GM23338 (cell line): ENCODE results near the gene RAB1B. TPM values are rescaled to one million over a fixed set of nuclear protein-coding genes. Genes with fewer than 3 reads are reported as not detected.

ENCODE experiments used
- ATAC-seq: fragments of 200-7000 bp; cut with Tn5 transposase; 3 replicates; pipeline ENCODE4 v1.9.1; 2020
- DNase-seq: peaks from one replicate; pipeline ENCODE4 v3.0.0-alpha.2; 2015; ENCODE audit warnings: low spot score
- H2AFZ ChIP-seq: fragments of 200-600 bp; sonication (generic); 2 replicates; pipeline ENCODE4 v1.8.0; 2016; ENCODE audit warnings: antibody characterized with exemption, mild to moderate bottlenecking, moderate library complexity
- H3F3A ChIP-seq: fragments of 200-600 bp; sonication (generic); replicated peaks from 2 replicates; pipeline ENCODE4 v1.8.0; 2017; ENCODE audit warnings: antibody characterized with exemption, mixed run types, low read depth
- H3K27ac ChIP-seq: fragments of 200-600 bp; sonication (generic); 2 replicates; pipeline ENCODE4 v1.6.1; 2016; ENCODE audit warnings: low read depth
- H3K27me3 ChIP-seq: fragments of 200-600 bp; sonication (generic); 2 replicates; pipeline ENCODE4 v1.8.0; 2016; ENCODE audit warnings: mild to moderate bottlenecking, mixed run types, moderate library complexity; ENCODE audit not compliant: insufficient read depth
- H3K36me3 ChIP-seq: fragments of 200-600 bp; sonication (generic); 2 replicates; pipeline ENCODE4 v1.8.0; 2016; ENCODE audit warnings: mild to moderate bottlenecking; ENCODE audit not compliant: insufficient read depth
- H3K4me1 ChIP-seq: fragments of 200-600 bp; sonication (generic); 2 replicates; pipeline ENCODE4 v1.8.0; 2016; ENCODE audit warnings: mild to moderate bottlenecking, moderate library complexity; ENCODE audit not compliant: insufficient read depth
- H3K4me2 ChIP-seq: fragments of 200-600 bp; sonication (generic); 2 replicates; pipeline ENCODE4 v1.7.1; 2017; ENCODE audit warnings: mixed run types
- H3K4me3 ChIP-seq: fragments of 200-600 bp; sonication (generic); 2 replicates; pipeline ENCODE4 v1.6.1; 2016; ENCODE audit warnings: mixed run types
- H3K79me2 ChIP-seq: fragments of 200-600 bp; sonication (generic); replicated peaks from 2 replicates; pipeline ENCODE4 v1.8.0; 2017; ENCODE audit warnings: mild to moderate bottlenecking; ENCODE audit not compliant: insufficient read depth
- H3K9me2 ChIP-seq: fragments of 200-600 bp; sonication (generic); 2 replicates; pipeline ENCODE4 v1.8.0; 2017; ENCODE audit not compliant: insufficient read depth
- H4K20me1 ChIP-seq: fragments of 200-600 bp; sonication (generic); replicated peaks from 2 replicates; pipeline ENCODE4 v1.8.0; 2017; ENCODE audit warnings: mild to moderate bottlenecking; ENCODE audit not compliant: insufficient read depth
- H3K27ac Mint-ChIP-seq: 2 replicates; pipeline ENCODE4 v1.8.0; 2020; ENCODE audit warnings: inconsistent platforms, mild to moderate bottlenecking, moderate library complexity, mixed read lengths
- H3K27me3 Mint-ChIP-seq: 3 replicates; pipeline ENCODE4 v1.8.0; 2022; ENCODE audit warnings: low read depth, mild to moderate bottlenecking, moderate library complexity, mixed read lengths, inconsistent platforms; ENCODE audit not compliant: insufficient read depth, poor library complexity
- H3K36me3 Mint-ChIP-seq: 3 replicates; pipeline ENCODE4 v1.8.0; 2021; ENCODE audit warnings: low read depth, mild to moderate bottlenecking, inconsistent platforms, moderate library complexity, mixed read lengths
- H3K4me1 Mint-ChIP-seq: 3 replicates; pipeline ENCODE4 v1.8.0; 2020; ENCODE audit warnings: mild to moderate bottlenecking, inconsistent platforms, mixed read lengths
- H3K4me3 Mint-ChIP-seq: 3 replicates; pipeline ENCODE4 v1.8.0; 2021; ENCODE audit warnings: moderate library complexity, mild to moderate bottlenecking, inconsistent platforms, mixed read lengths
- H3K9me3 Mint-ChIP-seq: 3 replicates; pipeline ENCODE4 v1.8.0; 2020; ENCODE audit warnings: moderate library complexity, mild to moderate bottlenecking, inconsistent platforms, mixed read lengths
- CTCF ChIP-seq, 2 experiments: fragments of 200-600 bp in 1 of 2; sonication (generic) in 1 of 2; conservative IDR thresholded peaks; 2 replicates each; pipeline versions ENCODE4 v1.5.1 to v1.6.1; 2016 to 2017; ENCODE audit warnings: antibody characterized with exemption in 2 of 2, low read depth in 2 of 2, mild to moderate bottlenecking in 2 of 2, moderate library complexity in 1 of 2
- EZH2 ChIP-seq: fragments of 200-600 bp; sonication (generic); IDR thresholded peaks from one replicate; pipeline ENCODE4 v1.8.0; 2017; ENCODE audit warnings: antibody characterized with exemption, mild to moderate bottlenecking, low read depth; ENCODE audit not compliant: unreplicated experiment
- EZH2phosphoT487 ChIP-seq: fragments of 200-600 bp; sonication (generic); IDR thresholded peaks from one replicate; pipeline ENCODE4 v1.8.1; 2018; ENCODE audit warnings: antibody characterized with exemption; ENCODE audit not compliant: unreplicated experiment
- REST ChIP-seq: IDR thresholded peaks from one replicate; pipeline ENCODE4 v1.6.1; 2018; ENCODE audit warnings: antibody characterized with exemption; ENCODE audit not compliant: unreplicated experiment
- ZNF331 ChIP-seq: fragments of 250-450 bp; sonication (Bioruptor Pico); IDR thresholded peaks from 2 replicates; pipeline ENCODE4 v1.5.0; 2020; ENCODE audit warnings: low read depth, mild to moderate bottlenecking, moderate library complexity
- polyA plus RNA-seq: library from polyadenylated mRNA; unstranded; fragments of >200 nt; fragmentation: Nextera tagmentation; extraction: Ambion mirVana; gene quantifications from 2 replicates; pipeline ENCODE4 v1.2.1, GENCODE V29; 2016
- total RNA-seq: library from RNA; depleted of rRNA; stranded (reverse); fragments of >200 nt; shearing (Covaris generic); gene quantifications from 2 replicates; pipeline ENCODE4 v1.2.3, GENCODE V29; 2014
- TF ChIP-seq, protein P1 (sequence below): IDR thresholded peaks from 2 replicates; pipeline ENCODE4 v1.6.1; 2016; ENCODE audit warnings: antibody characterized with exemption

Gene RAB1B
- total and polyA plus RNA-seq, 2 experiments from 2014 or later: 30.5 to 92.7 TPM

GRCh38 chr11:66242095-66242765, 26.2 kb upstream of the RAB1B start:
- Mint-ChIP-seq H3K4me1 (peaks cover 2% of the 10 kb centered on the region; the same call in 1 of the 3 replicates), H3K27me3 (peaks cover 15% of the 10 kb centered on the region), H3K36me3 (no peaks in the 10 kb centered on the region; the same call in 2 of the 3 replicates), H3K27ac (no peak overlapping the region), H3K4me3 (no peak overlapping the region), H3K9me3 (no peaks in the 10 kb centered on the region; the same call in 2 of the 3 replicates)
- Histone ChIP-seq H3K4me2 (no peak overlapping the region), H3K9me2 (no peaks in the 10 kb centered on the region), H3K27ac (no peak overlapping the region), H3K27me3 (no peaks in the 10 kb centered on the region), H3K4me3 (no peak overlapping the region), H3K36me3 (no peaks in the 10 kb centered on the region), H3F3A (0 out of 2 replicates have a peak, but pooled peaks cover 4% of the 10 kb centered on the region), H3K4me1 (no peaks in the 10 kb centered on the region), H3K79me2 (no peaks in the 10 kb centered on the region), H2AFZ (no peak overlapping the region), H4K20me1 (no peaks in the 10 kb centered on the region; the same call in 1 of the 2 replicates)
- TF ChIP-seq, protein P1, sequence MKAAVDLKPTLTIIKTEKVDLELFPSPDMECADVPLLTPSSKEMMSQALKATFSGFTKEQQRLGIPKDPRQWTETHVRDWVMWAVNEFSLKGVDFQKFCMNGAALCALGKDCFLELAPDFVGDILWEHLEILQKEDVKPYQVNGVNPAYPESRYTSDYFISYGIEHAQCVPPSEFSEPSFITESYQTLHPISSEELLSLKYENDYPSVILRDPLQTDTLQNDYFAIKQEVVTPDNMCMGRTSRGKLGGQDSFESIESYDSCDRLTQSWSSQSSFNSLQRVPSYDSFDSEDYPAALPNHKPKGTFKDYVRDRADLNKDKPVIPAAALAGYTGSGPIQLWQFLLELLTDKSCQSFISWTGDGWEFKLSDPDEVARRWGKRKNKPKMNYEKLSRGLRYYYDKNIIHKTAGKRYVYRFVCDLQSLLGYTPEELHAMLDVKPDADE: no peak
- TF ChIP-seq ZNF331 (CRISPR knock-in tag) (no peak), EZH2phosphoT487 (no peak)
- ATAC-seq (no peak), DNase-seq (no peak)

DNA sequence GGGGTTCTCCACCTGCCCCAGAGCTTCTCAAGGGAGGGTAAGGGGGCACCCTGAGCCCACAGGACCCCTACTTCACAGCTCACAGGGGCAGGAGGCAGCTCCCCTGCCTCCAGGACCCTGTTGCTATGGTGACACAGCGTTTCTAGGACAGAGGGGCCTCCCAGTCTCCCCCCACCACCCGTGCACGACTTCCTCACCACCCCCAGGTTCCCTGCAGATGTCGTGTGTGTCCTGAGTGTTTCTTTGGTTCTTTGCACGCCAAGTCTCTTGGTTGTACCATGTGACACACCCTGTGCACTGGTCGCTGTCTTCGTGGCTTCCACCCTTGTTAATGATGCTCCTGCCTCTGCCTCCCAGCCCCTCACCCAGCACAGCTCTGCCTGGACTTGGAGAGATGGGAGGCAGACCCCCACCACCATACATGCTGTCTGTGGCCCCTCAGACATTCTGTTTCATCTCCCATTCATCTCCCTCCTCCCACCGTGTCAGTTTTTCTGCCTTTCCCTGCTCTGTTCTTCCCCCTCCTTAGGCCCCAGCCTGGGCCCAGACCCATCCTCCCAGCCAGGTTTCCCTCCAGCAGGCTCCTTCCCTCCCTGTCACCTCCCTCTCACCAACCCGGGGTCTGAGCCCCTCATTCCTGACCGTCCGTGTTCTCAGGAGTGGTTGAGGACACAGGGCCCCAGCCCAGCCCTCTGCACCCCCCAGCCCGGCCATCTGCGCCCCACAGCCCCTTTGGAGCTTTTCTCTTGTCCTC, 24.5 kb upstream of the RAB1B start:
- H3K36me3 Mint-ChIP-seq: no peaks in the 10 kb centered on the region; the same call in 2 of the 3 replicates
- Histone ChIP-seq H3K27ac (no peak overlapping the region), H3K27me3 (no peaks in the 10 kb centered on the region), H3F3A (0 out of 2 replicates have a peak, but pooled peaks cover 4% of the 10 kb centered on the region), H2AFZ (no peak overlapping the region), H3K79me2 (no peaks in the 10 kb centered on the region), H3K4me1 (no peaks in the 10 kb centered on the region), H3K4me2 (no peak overlapping the region), H3K36me3 (no peaks in the 10 kb centered on the region), H4K20me1 (no peaks in the 10 kb centered on the region), H3K4me3 (no peak overlapping the region), H3K9me2 (no peaks in the 10 kb centered on the region)
- peaks cover 2% of the 10 kb centered on the region; the same call in 1 of the 3 replicates for H3K4me1 Mint-ChIP-seq
- no peak overlapping the region for H3K4me3 Mint-ChIP-seq
- ATAC-seq (no peak), DNase-seq (no peak)
- no peaks in the 10 kb centered on the region; the same call in 2 of the 3 replicates for H3K9me3 Mint-ChIP-seq
- TF ChIP-seq, protein P1: no peak
- TF ChIP-seq EZH2phosphoT487: no peak
- peak overlapping the region; percentile 78 for H3K27ac Mint-ChIP-seq
- H3K27me3 Mint-ChIP-seq: peaks cover 10% of the 10 kb centered on the region

DNA sequence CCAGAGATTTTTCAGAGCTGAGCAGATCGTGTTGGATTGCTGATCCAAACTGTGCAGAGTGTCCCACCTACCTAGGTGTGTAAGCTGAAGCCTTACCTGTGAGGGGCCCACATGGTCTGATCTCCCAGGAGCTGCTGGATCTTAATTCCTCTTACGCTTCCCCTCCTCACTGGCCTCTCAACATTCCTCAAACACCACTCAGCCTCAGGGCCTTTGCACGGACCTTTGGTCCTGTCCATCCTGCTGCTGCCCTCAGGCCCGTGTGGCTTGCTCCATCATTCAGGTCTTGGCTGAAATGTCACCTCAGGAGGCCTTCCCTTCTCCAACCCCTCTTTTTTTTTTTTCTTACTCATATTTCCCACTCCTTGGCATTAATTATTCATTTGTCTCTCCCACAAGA, 21.1 kb upstream of the RAB1B start:
- H3K27me3 Mint-ChIP-seq: peaks cover 14% of the 10 kb centered on the region
- H3K4me2 ChIP-seq: no peak overlapping the region
- H3K79me2 ChIP-seq: no peaks in the 10 kb centered on the region
- no peaks in the 10 kb centered on the region; the same call in 2 of the 3 replicates for H3K36me3 Mint-ChIP-seq
- no peaks in the 10 kb centered on the region for H3K9me2 ChIP-seq
- H2AFZ ChIP-seq: no peak overlapping the region
- DNase-seq (no peak), ATAC-seq (no peak)
- H3K4me3 ChIP-seq: no peak overlapping the region
- H3K4me1 ChIP-seq: no peaks in the 10 kb centered on the region
- H3K27ac ChIP-seq: no peak overlapping the region
- no peaks in the 10 kb centered on the region for H4K20me1 ChIP-seq
- H3F3A ChIP-seq: no peaks in the 10 kb centered on the region
- H3K27ac Mint-ChIP-seq: no peak overlapping the region
- H3K4me3 Mint-ChIP-seq: no peak overlapping the region
- H3K4me1 Mint-ChIP-seq: no peaks in the 10 kb centered on the region
- H3K36me3 ChIP-seq: no peaks in the 10 kb centered on the region
- no peaks in the 10 kb centered on the region; the same call in 2 of the 3 replicates for H3K9me3 Mint-ChIP-seq
- H3K27me3 ChIP-seq: no peaks in the 10 kb centered on the region
- TF ChIP-seq REST (no peak), EZH2phosphoT487 (no peak), EZH2 (no peak), CTCF (conservative IDR thresholded peaks at IDR 0.05; ENCODE audit: low read depth in 2 of 2) (no peak)
- TF ChIP-seq, protein P1: no peak
